ENCODE measurements around the gene AFAP1. TPM values are rescaled to one million over a fixed set of nuclear protein-coding genes. Genes with fewer than 3 reads are reported as not detected.

The AFAP1 gene
- total RNA-seq, 1 donor from 2014 or later: 29.5 TPM

DNA sequence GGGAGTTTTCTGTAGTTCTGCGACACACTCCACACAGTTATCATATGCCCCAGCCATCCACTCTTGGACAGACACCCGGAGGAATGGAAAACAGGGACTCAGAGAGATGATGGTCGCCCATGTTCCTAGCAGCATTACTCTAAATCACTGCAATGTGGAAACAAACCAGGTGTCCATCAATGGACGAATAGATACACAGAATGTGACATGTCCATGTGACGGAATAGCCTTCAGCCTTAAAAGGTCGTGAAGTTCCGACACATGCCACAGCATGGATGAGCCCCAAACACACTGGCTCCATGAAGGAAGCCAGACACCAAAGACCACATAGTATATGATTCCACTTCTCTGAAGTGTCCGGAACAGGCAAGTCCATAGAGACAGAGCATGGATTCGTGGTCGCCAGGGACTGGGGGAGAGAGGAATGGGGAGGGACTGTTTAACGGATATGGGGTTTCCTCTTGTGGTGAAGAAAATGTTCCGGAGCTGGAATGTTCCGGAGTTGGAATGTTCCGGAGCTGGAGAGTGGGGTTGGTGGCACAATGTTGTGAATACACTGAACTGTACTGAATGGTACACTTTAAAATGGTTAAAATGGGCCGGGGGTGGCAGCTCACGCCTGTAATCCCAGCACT, 28.7 kb upstream of the AFAP1 start:
- no peak for DNase-seq (ENCODE audit: low spot score)

DNA sequence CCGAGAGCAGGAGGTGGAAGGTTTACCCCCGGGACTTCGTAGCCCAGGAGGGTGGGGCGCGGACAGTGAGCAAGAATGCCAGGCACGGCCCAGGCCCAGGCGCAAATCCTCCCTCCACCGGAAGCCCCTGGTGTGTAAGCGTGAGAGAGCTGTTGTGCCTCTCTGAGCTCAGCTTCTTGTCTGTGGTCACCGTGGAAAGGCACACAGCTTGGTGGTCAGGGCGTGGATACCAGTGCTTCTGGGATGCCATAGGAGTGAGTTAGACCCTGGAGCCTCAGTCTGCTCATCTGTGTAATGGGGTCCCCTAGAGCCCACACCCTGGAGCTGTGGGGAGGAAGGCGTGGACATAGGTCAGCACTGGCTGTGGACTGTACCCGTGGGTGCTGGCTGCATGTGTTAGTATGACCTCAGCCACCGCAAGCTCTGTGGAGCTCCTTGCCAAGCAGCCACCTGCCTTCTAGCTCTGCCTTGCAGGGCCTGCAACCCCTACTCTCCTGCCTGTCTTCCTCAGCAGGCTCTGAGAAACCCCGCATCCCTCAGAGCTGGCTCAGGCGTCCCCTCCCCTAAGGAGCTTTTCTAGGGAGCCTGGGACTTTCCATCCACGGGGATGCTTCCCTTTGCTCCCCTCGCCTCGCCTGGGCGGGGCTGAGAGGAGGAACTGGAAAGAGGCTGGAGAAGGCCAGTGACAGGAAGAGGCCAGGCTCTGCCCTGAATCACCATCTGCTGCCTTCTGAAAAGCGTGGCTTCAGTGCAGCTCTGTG, 28.0 kb upstream of the AFAP1 start:
- no peak for DNase-seq (ENCODE audit: low spot score)

DNA sequence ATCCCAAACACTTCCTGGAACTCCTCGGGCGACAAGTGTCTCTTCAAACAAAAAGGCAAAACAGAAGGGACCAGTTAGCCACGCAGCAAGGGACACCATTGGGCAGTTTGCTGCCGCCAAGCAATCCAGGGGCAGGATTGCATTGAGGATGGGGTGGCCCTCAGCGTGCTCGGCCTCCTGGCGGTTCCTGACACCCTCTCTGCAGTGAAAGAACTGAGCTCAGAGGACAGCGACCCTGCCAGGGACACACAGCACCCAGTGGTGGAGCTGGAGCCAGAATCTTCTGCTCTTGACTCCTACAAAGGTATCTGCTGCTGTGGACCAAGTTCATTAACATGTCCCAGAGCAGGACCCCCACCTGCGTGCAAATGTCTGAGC, 27.4 kb upstream of the AFAP1 start:
- DNase-seq (ENCODE audit: low spot score): no peak

DNA sequence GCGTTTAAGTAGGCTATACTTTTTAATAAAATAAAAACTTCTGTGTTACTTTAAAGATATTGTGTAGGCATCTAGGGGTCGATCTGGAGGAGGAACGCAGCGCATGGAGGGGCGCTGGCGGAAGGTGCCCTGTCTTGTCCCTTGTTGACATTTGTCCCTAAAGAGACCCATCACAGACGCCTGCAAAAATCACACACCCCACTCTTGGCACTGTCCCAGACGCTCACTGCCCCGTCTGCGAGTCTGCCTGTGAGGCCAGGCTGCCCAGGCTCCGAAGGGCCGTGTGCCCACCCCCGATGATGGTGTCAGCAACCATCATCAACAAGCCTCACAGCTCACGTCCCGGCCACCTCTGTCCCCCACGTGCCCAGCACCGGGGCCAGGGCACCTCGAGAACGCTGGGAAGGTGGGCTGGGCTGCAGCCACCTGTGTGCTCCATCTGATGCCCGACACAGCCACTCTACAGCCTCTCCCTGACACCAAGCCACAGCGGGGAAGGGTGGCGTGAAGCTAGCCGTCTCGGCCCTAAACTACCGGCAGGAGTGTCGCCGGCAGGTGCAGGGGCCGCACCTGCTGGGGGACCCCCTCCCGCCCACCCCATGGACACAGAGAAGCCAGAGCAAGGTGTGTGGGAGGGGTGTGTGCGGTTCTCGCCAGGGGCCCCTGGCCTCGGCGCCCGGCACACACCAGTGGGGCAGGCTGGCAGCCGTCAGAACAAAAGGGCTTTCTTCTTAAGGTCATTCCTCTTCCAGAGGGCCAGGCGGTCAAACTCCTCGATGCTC, 26.8 kb upstream of the AFAP1 start:
- DNase-seq (ENCODE audit: low spot score): no peak

DNA sequence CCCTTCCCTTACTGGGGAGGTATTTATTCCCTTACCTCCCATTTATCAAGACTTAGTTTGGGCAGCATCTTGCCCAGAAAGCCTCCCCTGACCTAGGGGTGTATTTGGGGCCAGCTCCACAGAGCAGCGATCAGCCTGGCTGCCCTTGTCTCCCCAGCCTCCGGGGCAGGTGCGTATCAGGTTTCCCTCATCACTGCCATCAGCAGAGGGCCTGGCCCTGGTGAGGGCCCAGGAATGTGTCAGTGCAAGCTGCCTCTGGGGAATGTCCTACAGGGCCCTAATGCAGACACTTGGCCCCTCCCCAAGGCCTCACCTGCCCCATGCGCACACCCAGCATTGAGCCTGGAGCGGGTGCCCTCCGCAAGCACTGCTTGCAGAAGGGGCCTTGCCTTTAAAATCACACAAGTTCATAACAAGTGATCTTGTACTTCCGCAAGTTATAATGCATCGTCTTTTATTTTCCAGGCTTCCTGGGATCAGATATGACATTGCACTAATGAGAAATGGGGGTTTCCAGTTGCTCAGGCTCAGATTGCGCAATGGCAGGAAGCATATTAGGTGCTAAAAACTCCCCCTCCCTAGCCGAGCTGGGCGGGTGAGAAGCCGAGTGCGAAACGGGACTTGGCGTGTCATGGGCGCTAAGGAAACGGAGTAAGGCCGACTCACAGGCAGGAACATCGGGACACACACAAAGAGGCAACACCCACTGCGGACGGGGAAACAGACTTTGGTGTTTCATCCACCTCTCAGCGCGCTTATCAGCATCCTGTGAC, 25.4 kb upstream of the AFAP1 start:
- DNase-seq (ENCODE audit: low spot score): peak; percentile 70

DNA sequence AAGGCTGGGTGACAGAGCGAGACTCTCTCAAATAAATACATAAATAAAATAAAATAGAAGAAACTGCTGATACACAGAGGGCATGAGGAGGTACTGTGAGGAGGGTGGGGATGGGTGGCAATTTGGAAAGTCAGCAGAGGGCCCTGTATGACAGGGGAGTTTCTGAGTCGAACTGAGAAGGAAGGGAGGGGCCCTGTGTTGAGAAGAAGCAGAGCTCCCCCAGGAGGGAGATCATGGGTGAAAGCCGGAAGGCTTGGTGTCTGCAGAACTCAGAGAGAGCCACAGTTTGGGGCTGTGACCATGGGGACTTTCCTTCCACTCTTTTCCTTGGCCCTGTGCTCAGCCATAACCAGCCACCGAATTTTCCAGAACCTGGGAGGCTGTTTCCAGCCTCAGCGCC, 24.8 kb upstream of the AFAP1 start:
- DNase-seq (ENCODE audit: low spot score): no peak

DNA sequence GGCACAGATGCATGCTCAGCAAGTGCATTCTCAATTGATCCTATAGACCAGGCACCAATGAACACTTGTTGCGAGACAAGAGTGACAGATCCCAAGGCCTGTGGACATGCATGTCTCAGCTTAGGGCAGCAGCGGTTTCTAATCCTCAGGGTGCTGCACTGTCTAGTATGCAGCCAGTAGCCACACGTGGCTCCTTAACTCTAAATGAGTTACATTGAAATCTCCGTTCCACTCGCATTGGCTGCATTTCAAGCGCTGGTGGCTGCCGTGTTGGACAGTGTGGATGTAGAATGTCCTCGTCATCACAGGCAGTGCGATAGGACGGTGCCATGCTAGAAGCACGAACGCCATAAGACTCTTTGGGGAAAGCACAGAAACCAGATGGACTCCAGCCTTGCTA, 24.0 kb upstream of the AFAP1 start:
- no peak for DNase-seq (ENCODE audit: low spot score)

DNA sequence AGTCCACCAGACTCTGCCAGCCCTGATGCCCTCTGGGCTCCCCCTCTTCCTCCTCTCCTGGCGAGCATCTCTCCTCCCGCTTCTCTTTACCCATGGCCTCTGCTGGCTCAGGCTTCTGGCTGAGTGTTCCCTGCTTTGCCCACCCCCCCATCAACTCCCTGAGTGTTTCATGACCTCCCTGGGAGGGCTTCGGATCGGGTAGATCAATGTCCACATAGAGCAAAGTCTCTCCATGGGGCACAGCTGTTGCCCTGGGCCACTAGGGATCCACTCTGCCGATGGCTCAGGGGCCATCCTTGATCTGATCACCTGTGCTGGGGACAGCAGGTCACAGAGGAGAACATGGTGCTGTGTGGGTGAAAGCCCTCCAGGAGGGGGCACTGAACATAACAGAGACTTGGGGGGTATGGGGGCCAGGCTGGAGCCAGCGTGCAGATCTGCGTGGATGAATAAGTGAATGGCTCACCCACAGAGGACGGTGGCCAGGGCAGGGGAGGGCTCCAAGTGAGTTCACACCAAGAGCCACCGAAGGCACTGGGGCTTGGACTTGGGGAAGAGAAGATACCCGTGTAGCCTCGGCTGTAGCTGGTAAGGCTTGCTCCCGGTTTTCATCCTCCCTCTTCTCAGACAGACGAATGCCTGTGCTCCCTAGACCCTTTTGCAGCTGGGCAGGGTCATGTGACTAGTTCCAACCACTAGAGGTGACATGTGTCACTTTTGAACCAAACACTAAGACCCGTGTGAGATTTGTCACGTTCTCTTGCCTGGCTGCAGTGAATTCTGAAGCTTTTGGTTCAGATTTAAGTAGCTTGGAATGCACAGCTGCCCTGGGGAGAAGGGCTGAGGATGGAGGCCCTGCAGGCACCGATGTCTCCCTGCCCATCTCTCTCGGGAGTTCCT, 23.2 kb upstream of the AFAP1 start:
- no peak for DNase-seq (ENCODE audit: low spot score)

DNA sequence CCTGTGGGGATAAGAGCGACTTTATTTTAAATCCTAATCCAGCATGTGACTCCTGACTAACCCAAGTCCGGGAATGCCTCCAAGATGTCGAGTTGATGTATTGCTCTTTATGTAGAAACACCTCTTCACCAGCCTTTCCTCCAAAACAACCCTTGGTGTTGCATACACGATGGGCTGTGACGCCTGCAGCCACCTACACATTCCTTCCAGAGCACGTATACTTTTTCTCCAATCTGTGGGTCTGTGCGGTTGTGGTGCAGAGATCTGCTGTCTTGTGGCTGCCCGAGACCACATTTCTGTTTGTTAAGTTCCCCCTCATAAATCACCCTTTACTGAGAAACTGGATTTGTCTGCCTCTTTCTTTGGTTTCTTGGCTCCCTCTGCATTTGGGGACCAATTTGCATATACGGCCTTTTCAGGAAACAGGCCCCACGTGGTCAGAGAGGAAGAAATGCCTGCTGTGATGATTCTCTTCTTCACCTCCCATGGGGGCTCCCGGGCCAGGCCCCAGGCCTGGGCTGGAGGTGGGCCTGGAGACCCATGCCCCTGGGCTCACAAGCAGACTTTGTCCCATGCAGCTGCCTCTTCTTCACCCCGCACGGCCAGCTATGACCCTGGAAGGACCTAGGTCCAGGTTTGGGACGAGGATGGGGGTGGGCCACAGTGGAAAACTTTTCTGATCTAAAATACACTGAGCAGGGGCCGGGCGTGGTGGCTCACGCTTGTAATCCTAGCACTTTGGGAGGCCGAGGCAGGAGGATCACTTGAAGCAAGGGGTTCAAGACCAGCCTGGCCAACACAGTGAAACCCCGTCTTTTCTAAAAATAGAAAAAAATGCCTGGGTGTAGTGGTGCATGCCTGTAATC, 21.4 kb upstream of the AFAP1 start:
- peak; percentile 71 for DNase-seq (ENCODE audit: low spot score)

DNA sequence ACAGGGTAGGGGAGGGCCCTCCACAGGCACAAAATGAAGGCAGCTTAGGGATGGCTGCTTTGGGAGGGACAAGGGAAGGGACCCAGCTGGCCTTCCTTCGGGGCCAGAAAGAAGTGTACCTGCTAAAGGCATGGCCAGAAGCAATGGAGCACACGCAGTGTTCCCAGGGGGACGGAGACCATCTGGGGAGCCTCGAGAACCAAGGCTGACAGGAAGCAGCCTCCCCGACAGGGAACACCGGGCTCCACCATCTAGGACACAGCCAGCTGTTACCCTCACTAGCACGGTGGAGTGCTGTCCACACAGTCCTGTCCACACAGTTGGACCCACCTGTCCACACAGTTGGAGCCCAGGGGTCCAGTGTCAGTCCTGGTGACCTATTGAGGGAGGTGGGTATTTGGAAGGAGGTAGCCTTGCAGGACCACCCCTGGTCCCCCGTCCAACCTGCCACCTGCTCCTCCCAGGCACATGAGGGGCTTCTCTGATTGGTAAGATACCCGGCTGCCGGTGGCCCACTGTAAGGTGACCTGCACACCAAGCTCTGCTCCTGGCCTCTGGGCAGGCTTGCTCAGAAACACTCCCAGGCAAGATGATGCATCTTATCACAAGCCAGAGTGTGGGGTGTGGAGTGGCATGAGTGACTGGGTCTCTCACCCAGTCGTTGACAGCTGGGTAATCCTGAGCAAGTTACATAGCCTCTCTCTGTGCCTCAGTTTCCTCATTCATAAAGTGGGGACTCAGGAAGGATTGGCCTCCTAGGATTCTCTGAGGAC, 20.5 kb upstream of the AFAP1 start:
- no peak for DNase-seq (ENCODE audit: low spot score)

DNA sequence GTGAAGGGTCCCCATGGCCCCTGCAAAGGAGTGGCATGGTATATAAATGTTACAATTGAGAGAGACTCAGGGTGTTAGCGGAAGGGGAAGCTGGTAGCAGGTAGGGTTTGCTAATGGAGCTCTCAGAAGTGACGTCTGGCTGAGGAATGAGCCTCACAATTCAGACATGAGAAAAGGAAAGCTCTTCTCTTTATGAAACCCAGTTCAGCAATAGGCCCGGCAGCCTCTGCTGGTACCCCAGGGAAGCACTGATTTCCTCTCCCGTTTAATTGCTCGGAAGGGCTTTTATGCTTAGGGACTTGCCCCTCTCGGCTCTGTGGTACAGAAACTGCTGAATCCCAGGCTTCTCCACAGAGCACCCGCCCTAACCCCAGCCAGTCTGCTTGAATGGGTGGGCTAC, 19.4 kb upstream of the AFAP1 start:
- DNase-seq (ENCODE audit: low spot score): no peak

DNA sequence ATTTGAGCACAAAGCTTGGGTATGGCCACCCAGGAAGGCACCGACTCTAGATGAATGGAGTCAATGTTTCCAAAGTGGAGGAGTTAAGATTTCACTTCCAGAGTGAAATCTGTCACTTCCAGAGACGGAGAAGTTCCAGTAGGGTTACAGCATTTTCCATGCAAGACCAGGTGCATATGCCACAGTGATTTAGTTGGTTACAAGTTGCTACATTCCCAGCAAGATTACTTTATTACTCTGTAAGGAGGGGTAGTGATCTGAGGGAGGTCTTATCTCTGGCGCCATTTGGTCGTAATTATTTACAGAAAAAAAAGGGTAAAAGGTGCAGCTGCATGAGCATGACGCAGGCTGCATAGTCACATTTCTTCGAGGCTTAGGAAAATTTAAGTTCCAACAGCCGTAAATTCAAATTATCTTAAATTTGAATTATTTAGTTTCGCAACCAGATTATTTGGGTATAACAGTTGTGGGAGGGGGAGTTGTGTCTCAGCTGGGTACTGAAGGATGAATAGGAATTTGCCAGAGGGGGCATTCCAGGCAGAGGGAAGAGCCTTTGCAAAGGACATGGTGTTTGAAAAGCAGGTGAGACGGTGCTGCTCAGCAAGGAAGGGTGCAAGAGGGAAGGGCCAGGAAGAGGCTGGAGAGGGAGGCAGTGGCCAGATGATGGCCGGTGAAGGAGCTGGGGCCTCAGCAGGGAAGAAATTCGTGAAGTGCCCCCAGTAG, 17.4 kb upstream of the AFAP1 start:
- no peak for DNase-seq (ENCODE audit: low spot score)

DNA sequence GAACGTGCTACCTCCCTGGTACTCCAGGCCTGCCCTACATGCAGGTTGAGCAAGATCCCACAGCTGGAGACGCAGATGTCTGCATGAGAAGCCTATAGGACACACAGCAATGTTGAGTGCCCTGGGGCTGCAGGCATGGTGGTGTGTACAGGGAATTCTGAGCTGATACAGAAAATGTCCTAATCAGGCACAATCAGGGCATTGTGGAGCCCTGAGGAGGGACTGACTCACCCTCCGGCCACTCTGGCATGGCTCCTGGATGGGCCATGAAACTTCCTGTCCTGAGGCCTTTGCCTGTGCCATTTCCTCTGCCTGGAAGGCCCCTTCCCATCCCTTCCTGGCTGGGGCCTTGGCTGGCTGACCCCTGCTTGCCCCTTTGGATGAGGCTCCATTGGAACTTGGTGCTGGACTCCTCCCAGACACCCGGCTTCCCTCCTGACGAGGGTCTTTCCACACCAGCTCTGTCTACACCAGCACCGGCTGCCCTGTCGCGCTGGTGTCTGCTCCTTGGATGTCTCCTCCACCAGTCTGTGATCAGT, 16.7 kb upstream of the AFAP1 start:
- DNase-seq (ENCODE audit: low spot score): no peak

DNA sequence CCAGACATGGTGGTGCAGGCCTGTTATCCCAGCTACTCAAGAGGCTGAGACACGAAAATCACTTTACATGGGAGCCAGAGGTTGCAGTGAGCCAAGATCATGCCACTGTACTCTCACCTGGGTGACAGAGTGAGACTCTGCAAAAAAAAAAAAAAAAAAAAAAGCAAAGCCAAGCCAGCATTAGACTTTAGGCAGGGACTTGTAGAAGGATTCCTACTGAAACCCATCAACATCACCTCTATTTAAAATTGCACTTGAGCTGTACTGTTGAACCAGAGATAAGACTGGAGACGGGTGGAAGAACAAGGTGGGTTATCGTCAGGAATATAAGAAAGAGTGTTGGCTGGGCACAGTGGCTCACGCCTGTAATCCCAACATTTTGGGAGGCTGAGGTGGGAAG, 15.7 kb upstream of the AFAP1 start:
- DNase-seq (ENCODE audit: low spot score): no peak

DNA sequence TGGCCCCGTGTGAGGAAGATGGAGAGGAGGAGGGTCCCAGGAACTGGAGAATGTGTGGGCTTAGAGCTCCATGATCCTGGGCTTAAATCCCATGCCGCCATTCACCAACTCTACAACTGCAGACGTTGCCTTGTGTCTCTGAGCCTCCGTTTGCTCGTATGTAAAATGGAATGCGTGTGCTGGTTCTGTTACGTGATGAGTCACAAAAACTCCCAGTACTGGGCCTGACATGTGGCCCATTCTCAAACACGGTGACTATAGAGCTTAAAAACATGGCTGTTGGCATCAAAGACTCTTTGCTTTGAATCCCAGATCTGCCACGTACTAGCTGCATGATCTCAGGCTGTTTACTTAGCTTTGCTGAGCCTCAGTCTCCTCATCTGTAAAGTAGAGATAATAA, 13.0 kb upstream of the AFAP1 start:
- DNase-seq (ENCODE audit: low spot score): no peak

DNA sequence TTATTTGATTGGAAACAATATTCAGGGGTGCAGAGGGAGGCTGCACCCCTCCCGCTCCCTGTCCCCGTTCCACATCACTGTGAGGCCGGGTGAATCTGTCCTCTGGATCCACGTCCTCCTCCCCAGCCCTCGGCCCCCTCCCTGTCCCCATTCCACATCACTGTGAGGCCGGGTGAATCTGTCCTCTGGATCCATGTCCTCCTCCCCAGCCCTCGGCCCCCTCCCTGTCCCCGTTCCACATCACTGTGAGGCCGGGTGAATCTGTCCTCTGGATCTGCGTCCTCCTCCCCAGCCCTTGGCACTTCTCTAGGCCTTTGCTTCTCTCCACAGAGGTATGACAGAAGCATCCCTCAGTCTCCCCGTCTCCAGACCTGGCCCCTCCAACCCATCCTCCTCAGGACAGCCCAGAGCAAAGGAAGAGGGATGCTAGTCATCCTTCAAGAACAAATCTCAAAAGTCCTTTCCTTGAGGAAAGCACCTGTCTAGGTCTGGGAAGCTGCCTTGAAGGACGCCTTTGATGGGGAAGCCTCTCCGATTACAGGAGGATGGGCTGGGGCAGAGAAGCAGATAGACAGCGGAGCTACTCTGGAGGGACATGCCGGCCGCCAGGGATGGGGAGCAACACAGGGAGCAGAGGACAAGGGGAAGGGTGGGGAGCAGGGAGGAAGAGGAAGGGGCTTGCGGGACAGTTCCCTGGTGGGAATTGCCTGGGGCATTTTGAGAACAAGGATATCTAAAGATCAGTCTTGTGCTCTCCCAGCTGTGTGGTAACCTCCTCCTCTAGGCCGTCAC, 10.8 kb upstream of the AFAP1 start:
- no peak for DNase-seq (ENCODE audit: low spot score)

DNA sequence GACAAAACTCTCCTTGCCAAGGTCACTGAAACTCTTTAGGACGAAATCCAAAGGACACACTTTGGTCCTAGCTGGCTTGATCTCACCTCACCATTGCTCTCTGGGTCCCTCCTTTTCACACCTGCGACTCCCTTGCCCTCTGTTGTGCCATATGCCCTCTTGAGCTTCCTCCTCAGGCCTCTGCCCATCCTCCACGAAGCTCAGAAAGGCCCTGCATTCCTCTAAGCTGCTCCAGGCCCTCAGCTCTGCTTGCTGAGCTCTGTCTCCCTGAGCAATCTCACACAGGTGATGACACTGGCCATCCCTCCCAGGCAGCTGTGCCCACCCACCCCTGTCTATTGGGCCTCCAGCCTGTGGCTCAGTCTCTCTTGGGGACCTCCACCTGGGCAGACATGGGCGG, 10.1 kb upstream of the AFAP1 start:
- DNase-seq (ENCODE audit: low spot score): no peak

DNA sequence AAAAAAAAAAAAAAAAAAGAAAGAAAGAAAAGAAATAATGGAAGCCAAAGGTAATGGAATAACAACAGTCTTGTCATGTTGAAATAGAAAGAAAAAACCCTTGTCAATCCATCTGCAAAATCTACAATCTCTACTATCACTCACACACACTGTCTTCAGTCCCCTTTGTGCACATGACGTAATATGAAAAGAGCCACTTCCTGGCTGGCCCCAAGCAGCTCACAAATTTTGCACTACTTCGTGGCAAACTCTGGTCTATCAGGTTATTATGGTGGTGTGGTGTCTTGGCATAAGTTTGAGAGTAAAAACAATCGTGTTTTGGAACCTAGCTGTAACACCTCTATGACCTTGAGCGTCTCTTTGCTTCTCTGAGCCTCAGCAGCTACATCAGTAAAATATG, 8.3 kb upstream of the AFAP1 start:
- no peak for DNase-seq (ENCODE audit: low spot score)
